Measurements from ENCODE around the gene SYP. TPM values are rescaled to one million over a fixed set of nuclear protein-coding genes. Genes with fewer than 3 reads are reported as not detected.
"Not testable (repeated sequence)": the region's sequence is repeated elsewhere in the genome, so short reads cannot be mapped to it uniquely, and the experiment has no call there.

Gene SYP
- total and polyA plus RNA-seq, 2 donors (not counting 3 experiments of a cell fraction or from before 2014, with no cell fraction given): 0.21 to 0.77 TPM

GRCh38 chrX:49174723-49175122 is 25.3 kb downstream of the SYP start:
- H3K4me3 ChIP-seq (replicated peaks in 1 of 3; ENCODE audit: insufficient read depth in 1 of 3, low read depth in 1 of 3, low read length in 3 of 3): no peak overlapping the region
- no peak overlapping the region for H3K9ac ChIP-seq (replicated peaks; ENCODE audit: extremely low read depth, insufficient read depth, low read length)
- no peak for DNase-seq (ENCODE audit: low read depth, low spot score)
- H4K20me1 ChIP-seq (replicated peaks; ENCODE audit: control insufficient read depth, extremely low read depth, insufficient read depth, low read length): no peaks in the 10 kb centered on the region
- intact Hi-C loops (cut with micrococcal nuclease) (no loop called here), dilution Hi-C loops (cut with MboI; ENCODE audit: extremely low pct_ligation_motif_present, low sequenced_read_pairs) (no loop called here)
- H3K9me1 ChIP-seq (replicated peaks; ENCODE audit: control insufficient read depth, extremely low read depth, insufficient read depth, low read length): no peaks in the 10 kb centered on the region
- H3K36me3 ChIP-seq (ENCODE audit: control insufficient read depth in 2 of 2, extremely low read depth in 1 of 2, insufficient read depth in 2 of 2, low read length in 2 of 2): peaks cover 0 to 4% of the 10 kb centered on the region in 2 experiments
- POLR2A ChIA-PET: no interaction called here
- H3K4me2 ChIP-seq (ENCODE audit: insufficient read depth, low read length): no peak overlapping the region
- H3K27ac ChIP-seq (ENCODE audit: insufficient read depth, low read depth, low read length): no peak overlapping the region
- no peaks in the 10 kb centered on the region for H3K9me3 ChIP-seq (replicated peaks; ENCODE audit: control insufficient read depth, insufficient read depth, low read length)
- no peaks in the 10 kb centered on the region for H3K27me3 ChIP-seq (ENCODE audit: control insufficient read depth in 2 of 2, insufficient read depth in 2 of 2, low read length in 2 of 2)
- no peak for TF ChIP-seq POLR2AphosphoS5 (IDR thresholded peaks at IDR 0.05; ENCODE audit: insufficient read depth, low read depth, low read length)
- TF ChIP-seq FOS (IDR thresholded peaks at IDR 0.05; ENCODE audit: borderline replicate concordance, insufficient read depth, low read length): no peak
- no peak for TF ChIP-seq JUN (IDR thresholded peaks at IDR 0.05; ENCODE audit: borderline replicate concordance, insufficient read depth, insufficient read length, low read depth)
- TF ChIP-seq EZH2 (IDR thresholded peaks at IDR 0.05; ENCODE audit: borderline replicate concordance, low read depth, low read length, severe bottlenecking): no peak
- no peak for TF ChIP-seq MAX (IDR thresholded peaks at IDR 0.05; ENCODE audit: insufficient read depth, insufficient read length)
- TF ChIP-seq MYC (IDR thresholded peaks at IDR 0.05; ENCODE audit: low read depth, low read length): no peak
- no peak for TF ChIP-seq POLR2A (IDR thresholded peaks at IDR 0.05; ENCODE audit: low read depth, low read length)
- TF ChIP-seq CTCF (IDR thresholded peaks at IDR 0.05; ENCODE audit: extremely low read depth in 1 of 2, insufficient read depth in 1 of 2, low read depth in 1 of 2, low read length in 2 of 2): no peak
- no peak for TF ChIP-seq GATA2 (IDR thresholded peaks at IDR 0.05; ENCODE audit: insufficient read depth, insufficient read length, low read depth, low read length)
- peak; percentile 28 for FAIRE-seq
- CTCF ChIA-PET: no interaction called here
- TSS peak; percentile 71 for BruUV-seq (replicated peaks)
- peaks cover 25% of the 10 kb centered on the region for H3K79me2 ChIP-seq (ENCODE audit: control insufficient read depth, insufficient read depth, low read length)
- H2AFZ ChIP-seq (ENCODE audit: low read depth, low read length): no peak overlapping the region
- peaks cover 9% of the 10 kb centered on the region for H3K4me1 ChIP-seq (ENCODE audit: control insufficient read depth, extremely low read depth, insufficient read depth, low read length)

- DNase-seq (ENCODE audit: low read depth, low spot score); dilution Hi-C loops (cut with MboI; ENCODE audit: extremely low pct_ligation_motif_present, low sequenced_read_pairs); H3K27ac ChIP-seq (ENCODE audit: insufficient read depth, low read depth, low read length); POLR2A ChIA-PET; H3K4me1 ChIP-seq (ENCODE audit: control insufficient read depth, extremely low read depth, insufficient read depth, low read length); H3K9me3 ChIP-seq (replicated peaks; ENCODE audit: control insufficient read depth, insufficient read depth, low read length); H4K20me1 ChIP-seq (replicated peaks; ENCODE audit: control insufficient read depth, extremely low read depth, insufficient read depth, low read length); H3K36me3 ChIP-seq (ENCODE audit: control insufficient read depth in 2 of 2, extremely low read depth in 1 of 2, insufficient read depth in 2 of 2, low read length in 2 of 2); intact Hi-C loops (cut with micrococcal nuclease); BruUV-seq (replicated peaks); H3K9ac ChIP-seq (replicated peaks; ENCODE audit: extremely low read depth, insufficient read depth, low read length); H3K27me3 ChIP-seq (ENCODE audit: control insufficient read depth in 2 of 2, insufficient read depth in 2 of 2, low read length in 2 of 2); FAIRE-seq; H3K9me1 ChIP-seq (replicated peaks; ENCODE audit: control insufficient read depth, extremely low read depth, insufficient read depth, low read length); CTCF ChIA-PET; H3K4me3 ChIP-seq (replicated peaks in 1 of 3; ENCODE audit: insufficient read depth in 1 of 3, low read depth in 1 of 3, low read length in 3 of 3); H2AFZ ChIP-seq (ENCODE audit: low read depth, low read length): not testable (repeated sequence)
- Histone ChIP-seq H3K79me2 (ENCODE audit: control insufficient read depth, insufficient read depth, low read length) (peaks cover 25% of the 10 kb centered on the region), H3K4me2 (ENCODE audit: insufficient read depth, low read length) (peak overlapping the region; percentile 79)
Measured at GRCh38 chrX:49173544-49173943, 26.4 kb downstream of the SYP start.
